Stimulated activated CD4-positive, alpha-beta T cell treated with anti-CD3 and anti-CD28 coated beads, Interleukin-15, amount 100 ng/mL, for 1 hour (primary cell): Measurements from ENCODE around the gene IFT88.

Experiments used
- DNase-seq, 2 donors: peaks; one replicate each; pipeline ENCODE4 v3.0.0-alpha.2; 2020; ENCODE audit warnings: low read depth in 1 of 2, low spot score in 1 of 2

IFT88 gene

DNA sequence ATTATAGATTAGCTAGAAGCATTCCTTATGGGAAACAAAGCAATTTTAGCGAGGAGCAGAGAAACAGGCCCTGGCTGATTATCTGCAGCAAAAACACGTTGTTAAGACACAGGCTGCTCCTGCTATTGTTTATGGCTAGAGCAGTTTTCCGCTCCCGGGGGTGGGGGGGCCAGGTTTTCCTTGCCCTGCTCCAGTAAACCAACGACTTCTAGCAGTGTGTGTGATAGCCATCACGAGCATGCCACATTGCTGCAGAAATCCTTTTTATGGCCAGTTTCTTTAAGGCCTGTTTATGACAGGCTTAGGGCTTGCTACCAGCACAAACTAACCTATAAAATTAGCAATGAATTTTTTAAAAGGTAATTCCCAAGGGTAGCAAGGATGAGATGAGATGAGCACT is 118.1 kb downstream of the IFT88 start:
- DNase-seq, result no peak

GRCh38 chr13:20686167-20686566 is 119.2 kb downstream of the IFT88 start:
- no peak for DNase-seq

- no peak for DNase-seq
Measured at GRCh38 chr13:20686863-20687579, 120.1 kb downstream of the IFT88 start.

GRCh38 chr13:20689291-20689690 is 122.3 kb downstream of the IFT88 start:
- no peak for DNase-seq

GRCh38 chr13:20691616-20692015 is 124.7 kb downstream of the IFT88 start:
- DNase-seq, result no peak

- no peak for DNase-seq
Measured at GRCh38 chr13:20696073-20696472, 129.1 kb downstream of the IFT88 start.

DNA sequence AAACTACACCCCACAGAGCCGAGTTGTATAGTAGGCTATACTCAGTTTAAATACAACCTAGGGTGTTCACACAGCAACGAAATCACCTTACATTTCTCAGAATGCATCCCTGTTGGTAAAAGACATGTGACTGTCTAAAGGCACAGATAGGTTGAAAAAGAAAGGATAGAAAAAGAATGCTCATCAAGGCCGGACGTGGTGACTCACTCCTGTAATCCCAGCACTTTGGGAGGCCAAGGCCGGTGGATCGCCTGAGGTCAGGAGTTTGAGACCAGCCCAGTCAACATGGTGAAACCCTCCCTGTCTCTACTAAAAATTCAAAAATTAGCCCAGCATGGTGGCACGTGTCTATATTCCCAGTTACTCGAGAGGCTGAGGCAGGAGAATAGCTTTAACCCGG is 132.8 kb downstream of the IFT88 start:
- no peak for DNase-seq

- no peak for DNase-seq
Measured at GRCh38 chr13:20700288-20700687, 133.3 kb downstream of the IFT88 start.

DNA sequence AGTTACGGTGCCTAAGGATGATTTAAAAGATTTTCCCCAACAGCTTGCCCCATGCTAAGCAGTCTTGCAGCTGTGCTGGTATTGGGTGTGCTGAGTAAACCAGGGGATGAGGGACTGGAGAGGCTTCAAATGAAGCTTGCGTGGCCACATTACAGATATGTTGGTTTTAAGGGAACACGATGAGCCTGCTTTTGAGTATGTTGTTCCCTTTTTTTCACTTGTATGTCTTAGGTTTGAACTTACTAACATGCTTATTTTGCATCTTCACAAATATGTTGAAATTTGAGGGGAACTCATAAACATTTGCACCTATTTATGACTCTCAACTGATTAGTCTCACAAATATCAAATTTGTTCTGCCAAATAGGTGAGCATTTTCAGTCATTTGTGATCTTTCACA is 134.5 kb downstream of the IFT88 start:
- DNase-seq, result no peak

DNA sequence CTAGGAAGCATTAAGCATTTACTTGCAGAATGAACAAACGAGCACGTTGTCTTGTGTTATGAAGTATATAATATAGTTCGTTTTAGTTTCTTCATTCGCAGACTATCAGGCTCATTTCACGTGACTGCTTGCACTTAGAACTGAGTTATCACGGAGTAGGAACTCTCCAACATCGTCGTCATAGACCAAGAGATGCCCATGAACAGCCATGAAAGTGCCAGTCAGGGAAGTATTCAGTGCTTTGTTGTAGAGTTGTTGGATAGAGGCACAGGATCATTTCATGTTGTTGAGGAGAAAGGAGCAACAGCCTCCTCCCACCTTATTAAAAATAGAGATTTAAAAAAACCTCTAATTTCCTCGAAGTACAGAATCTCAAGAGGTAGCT is 135.6 kb downstream of the IFT88 start:
- DNase-seq, result no peak

- DNase-seq, result peak in 1 of 2 donors; percentile 23
Measured at GRCh38 chr13:20702915-20703779, 136.2 kb downstream of the IFT88 start, which contains the start of gene IL17D. TSS of gene IL17D (plus strand) at chr13:20703699. CDS start at chr13:20704002, 303 bp downstream.

DNA sequence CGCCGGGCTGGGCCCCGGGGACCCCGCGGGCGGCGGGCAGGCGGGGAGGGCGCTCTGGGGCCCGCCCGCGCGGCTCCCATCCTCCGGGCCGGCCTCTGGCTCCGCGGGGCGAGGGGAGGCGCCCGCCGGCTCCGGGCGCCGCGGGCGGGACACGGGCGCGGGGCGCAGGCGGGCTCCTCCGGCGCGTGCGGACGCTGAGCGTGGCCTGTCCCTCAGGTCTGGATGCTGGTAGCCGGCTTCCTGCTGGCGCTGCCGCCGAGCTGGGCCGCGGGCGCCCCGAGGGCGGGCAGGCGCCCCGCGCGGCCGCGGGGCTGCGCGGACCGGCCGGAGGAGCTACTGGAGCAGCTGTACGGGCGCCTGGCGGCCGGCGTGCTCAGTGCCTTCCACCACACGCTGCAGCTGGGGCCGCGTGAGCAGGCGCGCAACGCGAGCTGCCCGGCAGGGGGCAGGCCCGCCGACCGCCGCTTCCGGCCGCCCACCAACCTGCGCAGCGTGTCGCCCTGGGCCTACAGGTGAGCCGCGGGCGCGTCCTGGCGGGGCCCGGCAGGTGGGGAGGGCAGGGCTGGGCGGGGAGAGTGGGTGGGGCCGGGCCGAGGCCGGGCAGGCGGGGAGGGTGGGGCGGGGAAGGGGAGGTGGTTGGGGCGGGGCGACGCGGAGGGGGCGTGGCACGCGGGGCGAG is 137.0 kb downstream of the IFT88 start:
- peak; percentile 49 to 71 for DNase-seq

DNA sequence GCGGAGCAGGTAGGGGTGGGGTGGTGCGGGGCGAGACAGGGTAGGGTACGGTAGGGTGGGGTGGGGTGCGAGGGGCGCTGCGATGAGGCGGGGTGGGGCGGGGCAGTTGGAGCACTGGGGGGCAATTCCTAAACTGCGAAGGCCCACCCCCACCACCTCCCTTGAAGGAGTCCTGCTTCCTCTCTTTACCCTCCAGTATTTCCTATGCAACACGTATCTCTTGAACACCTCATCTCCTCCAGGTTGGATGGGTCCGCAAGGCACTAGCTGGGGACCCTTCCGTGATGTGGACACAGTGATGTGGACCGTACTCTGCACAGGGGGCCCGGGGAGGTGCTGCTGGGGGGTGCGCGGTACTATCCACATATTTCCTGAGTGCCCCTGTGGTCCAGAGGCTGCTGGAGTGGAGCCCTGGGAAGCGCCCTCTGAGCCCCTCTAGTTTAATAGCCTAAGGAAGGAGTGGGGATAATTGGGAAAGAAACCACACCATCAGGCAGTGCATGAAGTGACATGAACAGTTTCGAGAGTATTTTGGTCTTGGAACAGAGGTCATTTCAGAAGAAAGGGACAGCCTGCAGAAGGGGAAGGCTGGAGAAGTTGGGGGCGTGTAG is 137.6 kb downstream of the IFT88 start:
- DNase-seq, result no peak

DNA sequence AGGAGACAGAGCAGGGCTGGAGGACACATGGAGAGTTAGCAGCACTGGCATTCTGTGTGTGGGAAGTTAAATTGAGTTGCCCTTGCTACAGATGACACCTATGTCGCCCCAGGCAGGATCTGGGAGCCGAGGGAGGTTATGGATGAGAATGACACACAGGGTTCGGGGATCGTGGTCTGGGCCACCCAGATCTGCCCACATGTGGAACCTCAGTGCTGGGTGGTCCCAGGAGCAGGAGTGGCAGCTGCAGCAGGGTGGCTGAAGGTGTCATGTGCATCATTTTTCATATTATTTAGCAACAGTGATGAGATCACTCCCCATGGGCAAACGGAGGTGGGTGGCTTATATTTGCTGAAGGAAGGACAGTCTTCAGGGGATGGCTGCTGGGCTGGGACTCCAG is 139.7 kb downstream of the IFT88 start:
- no peak for DNase-seq

- DNase-seq, result no peak
Measured at GRCh38 chr13:20708216-20708615, 141.3 kb downstream of the IFT88 start.

- DNase-seq, result no peak
Measured at GRCh38 chr13:20709369-20709768, 142.4 kb downstream of the IFT88 start.

GRCh38 chr13:20709782-20710181 is 142.8 kb downstream of the IFT88 start:
- DNase-seq, result no peak

DNA sequence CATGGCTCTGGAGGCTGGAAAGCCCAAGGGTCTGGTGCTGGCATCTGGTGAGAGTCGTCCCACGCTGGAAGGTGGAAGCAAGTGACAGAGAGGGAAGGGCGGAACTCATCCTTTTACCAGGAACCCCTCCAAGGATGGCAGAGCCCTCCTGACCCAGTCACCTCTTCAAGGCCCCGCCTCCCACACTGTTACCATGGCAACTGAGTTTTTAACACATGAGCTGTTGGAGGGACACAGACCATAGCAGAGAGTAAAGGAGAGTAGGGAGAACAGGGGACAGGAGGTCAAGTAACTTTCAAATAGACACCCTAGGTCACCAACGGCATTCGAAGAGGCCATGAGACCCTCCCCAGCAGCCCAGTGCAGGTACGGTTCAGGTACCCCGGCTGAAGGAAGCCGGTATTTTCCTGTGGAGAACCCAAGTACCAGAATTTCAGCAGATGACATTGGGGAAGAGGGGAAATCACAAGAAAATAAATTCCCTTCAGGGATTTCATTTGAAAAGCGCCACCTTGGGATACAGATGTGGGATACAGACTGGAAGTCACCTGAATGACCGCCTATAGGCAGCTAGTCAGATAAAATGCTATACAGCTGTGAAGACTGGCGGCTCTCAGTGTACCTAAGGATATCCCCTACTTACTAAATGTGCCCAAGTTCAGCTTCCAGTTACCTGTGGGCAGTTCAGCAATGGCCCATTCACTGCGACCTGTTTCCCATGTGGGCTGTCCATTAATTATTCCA is 144.5 kb downstream of the IFT88 start:
- DNase-seq, result no peak

- no peak for DNase-seq
Measured at GRCh38 chr13:20713014-20713376, 146.0 kb downstream of the IFT88 start.

DNA sequence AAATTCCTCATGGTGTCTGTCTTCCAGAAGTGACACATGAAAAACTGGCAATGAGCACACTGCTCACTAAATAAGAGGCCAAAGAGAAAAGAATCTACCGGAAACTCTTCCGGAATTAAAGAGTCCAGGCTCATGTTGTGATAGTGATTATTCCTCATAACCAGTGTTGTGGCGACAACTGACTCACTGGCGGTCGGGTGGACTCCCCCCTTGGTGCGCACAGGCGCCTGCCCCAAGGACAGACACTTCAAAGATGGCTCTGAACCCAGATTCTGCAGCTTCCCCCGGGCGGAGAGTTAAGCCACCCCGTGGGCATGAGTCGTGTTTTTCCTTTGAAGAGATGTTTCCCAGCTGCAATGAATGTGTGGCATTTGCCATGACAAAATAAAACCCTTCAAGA is 146.8 kb downstream of the IFT88 start:
- no peak for DNase-seq

- no peak for DNase-seq
Measured at GRCh38 chr13:20714161-20714560, 147.2 kb downstream of the IFT88 start.
